Stimulated activated CD8-positive, alpha-beta memory T cell treated with anti-CD3 and anti-CD28 coated beads, Interleukin-7, amount 100 ng/mL, for 1 hour (primary cell): ENCODE data around the gene NRTN.

Experiments used
- DNase-seq, 2 donors: peaks; one replicate each; pipeline ENCODE4 v3.0.0-alpha.2; 2020; ENCODE audit warnings: low read depth in 2 of 2

The NRTN gene

GRCh38 chr19:5814852-5815246 is 10.0 kb downstream of the NRTN start:
- no peak for DNase-seq

GRCh38 chr19:5817218-5817617 is 12.4 kb downstream of the NRTN start:
- no peak for DNase-seq

GRCh38 chr19:5818594-5818993 is 13.7 kb downstream of the NRTN start:
- DNase-seq: no peak

GRCh38 chr19:5820785-5821184 is 15.9 kb downstream of the NRTN start:
- no peak for DNase-seq

GRCh38 chr19:5821521-5822180 is 16.8 kb downstream of the NRTN start:
- DNase-seq: no peak

- DNase-seq: no peak
These were observed 17.4 kb downstream of the NRTN start for GRCh38 chr19:5822181-5822844.

GRCh38 chr19:5823579-5824281 is 18.9 kb downstream of the NRTN start:
- no peak for DNase-seq

- no peak for DNase-seq
These were observed 19.9 kb downstream of the NRTN start for GRCh38 chr19:5824751-5825150.

GRCh38 chr19:5825178-5825577 is 20.3 kb downstream of the NRTN start:
- DNase-seq: no peak

GRCh38 chr19:5826531-5827341 is 21.9 kb downstream of the NRTN start:
- no peak for DNase-seq

GRCh38 chr19:5827342-5827890 is 22.5 kb downstream of the NRTN start:
- no peak for DNase-seq

GRCh38 chr19:5827891-5828660 is 23.2 kb downstream of the NRTN start:
- peak; percentile 84 to 93 for DNase-seq

GRCh38 chr19:5828661-5829566 is 24.0 kb downstream of the NRTN start:
- no peak for DNase-seq

- no peak for DNase-seq
These were observed 24.9 kb downstream of the NRTN start for GRCh38 chr19:5829567-5830310.

- DNase-seq: no peak
These were observed 26.3 kb downstream of the NRTN start for GRCh38 chr19:5831159-5831558.

- no peak for DNase-seq
These were observed 27.2 kb downstream of the NRTN start for GRCh38 chr19:5832061-5832460.

GRCh38 chr19:5832527-5833216 is 27.8 kb downstream of the NRTN start:
- no peak for DNase-seq

GRCh38 chr19:5837761-5838352 is 33.0 kb downstream of the NRTN start:
- DNase-seq: no peak
